C4-2B (cell line): ENCODE results near the gene CTNNA2.

Experiments used
- ZFX ChIP-seq: fragments of 450-650 bp; IDR thresholded peaks from 2 replicates; pipeline ENCODE4 v1.6.1; 2017
- TF ChIP-seq, protein P1 (sequence below): fragments of 450-650 bp; conservative IDR thresholded peaks from 2 replicates; pipeline ENCODE4 v1.5.1; 2017; ENCODE audit warnings: mild to moderate bottlenecking

- TF ChIP-seq, protein P1, sequence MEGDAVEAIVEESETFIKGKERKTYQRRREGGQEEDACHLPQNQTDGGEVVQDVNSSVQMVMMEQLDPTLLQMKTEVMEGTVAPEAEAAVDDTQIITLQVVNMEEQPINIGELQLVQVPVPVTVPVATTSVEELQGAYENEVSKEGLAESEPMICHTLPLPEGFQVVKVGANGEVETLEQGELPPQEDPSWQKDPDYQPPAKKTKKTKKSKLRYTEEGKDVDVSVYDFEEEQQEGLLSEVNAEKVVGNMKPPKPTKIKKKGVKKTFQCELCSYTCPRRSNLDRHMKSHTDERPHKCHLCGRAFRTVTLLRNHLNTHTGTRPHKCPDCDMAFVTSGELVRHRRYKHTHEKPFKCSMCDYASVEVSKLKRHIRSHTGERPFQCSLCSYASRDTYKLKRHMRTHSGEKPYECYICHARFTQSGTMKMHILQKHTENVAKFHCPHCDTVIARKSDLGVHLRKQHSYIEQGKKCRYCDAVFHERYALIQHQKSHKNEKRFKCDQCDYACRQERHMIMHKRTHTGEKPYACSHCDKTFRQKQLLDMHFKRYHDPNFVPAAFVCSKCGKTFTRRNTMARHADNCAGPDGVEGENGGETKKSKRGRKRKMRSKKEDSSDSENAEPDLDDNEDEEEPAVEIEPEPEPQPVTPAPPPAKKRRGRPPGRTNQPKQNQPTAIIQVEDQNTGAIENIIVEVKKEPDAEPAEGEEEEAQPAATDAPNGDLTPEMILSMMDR: no peak
- TF ChIP-seq ZFX: no peak
These were observed 280.2 kb downstream of the CTNNA2 start for GRCh38 chr2:79793006-79793405.
